ENCODE data around the gene NHERF1.

DNA sequence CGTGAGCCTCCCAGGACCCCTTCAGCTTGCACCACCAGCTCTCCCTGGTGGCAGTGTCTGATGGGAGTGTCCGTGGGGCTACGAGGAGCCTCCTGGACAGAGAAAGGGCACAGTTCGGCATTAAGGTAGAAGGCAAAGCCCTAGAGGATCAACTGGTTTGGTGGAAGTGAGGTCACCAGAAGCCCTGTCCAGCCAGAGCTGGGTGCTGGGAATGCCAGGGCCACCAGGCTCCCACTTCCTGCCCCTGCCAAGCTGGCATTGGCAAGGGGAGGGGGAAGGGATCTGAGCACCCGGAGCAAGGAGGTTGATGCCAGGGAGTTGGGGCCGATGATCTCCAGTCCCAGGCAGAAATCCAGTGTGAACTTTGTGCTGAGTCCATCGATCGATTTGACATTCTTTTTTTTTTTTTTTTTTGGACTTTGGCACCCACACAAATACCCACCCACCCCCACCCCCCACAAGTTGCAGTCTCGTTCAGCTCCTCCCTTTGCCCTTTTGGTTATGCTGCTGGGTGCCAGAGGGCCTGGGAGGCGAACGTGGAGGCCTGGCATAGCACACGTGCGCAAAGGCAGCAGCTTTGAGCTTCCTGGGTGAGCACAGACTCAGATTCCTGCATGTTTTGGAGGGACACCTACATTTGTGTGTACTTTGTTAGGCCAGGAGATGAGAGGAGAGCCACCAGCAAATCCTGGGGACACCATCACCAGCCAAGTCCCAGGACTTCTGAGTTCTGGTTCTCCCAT lies 2.1 kb downstream of the NHERF1 start:
- TF ChIP-seq, protein P1, sequence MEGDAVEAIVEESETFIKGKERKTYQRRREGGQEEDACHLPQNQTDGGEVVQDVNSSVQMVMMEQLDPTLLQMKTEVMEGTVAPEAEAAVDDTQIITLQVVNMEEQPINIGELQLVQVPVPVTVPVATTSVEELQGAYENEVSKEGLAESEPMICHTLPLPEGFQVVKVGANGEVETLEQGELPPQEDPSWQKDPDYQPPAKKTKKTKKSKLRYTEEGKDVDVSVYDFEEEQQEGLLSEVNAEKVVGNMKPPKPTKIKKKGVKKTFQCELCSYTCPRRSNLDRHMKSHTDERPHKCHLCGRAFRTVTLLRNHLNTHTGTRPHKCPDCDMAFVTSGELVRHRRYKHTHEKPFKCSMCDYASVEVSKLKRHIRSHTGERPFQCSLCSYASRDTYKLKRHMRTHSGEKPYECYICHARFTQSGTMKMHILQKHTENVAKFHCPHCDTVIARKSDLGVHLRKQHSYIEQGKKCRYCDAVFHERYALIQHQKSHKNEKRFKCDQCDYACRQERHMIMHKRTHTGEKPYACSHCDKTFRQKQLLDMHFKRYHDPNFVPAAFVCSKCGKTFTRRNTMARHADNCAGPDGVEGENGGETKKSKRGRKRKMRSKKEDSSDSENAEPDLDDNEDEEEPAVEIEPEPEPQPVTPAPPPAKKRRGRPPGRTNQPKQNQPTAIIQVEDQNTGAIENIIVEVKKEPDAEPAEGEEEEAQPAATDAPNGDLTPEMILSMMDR (conservative IDR thresholded peaks at IDR 0.05; ENCODE audit: low read length) = no peak
- TF ChIP-seq EZH2phosphoT487 (IDR thresholded peaks at IDR 0.05; ENCODE audit: borderline replicate concordance, low read depth, low read length) = no peak

All from OCI-LY7 (cell line).